Measurements from ENCODE around the gene TRMT61A. TPM values are rescaled to one million over a fixed set of nuclear protein-coding genes. Genes with fewer than 3 reads are reported as not detected.

Gene TRMT61A
- total and polyA plus RNA-seq, 9 of the 15 experiments (the other 6 are each of a cell fraction or from before 2014, with no cell fraction given): 0.10 to 24.8 (median 5.1) TPM

GRCh38 chr14:103519043-103519836 is 9.8 kb upstream of the TRMT61A start (continued):
- no peak for TF ChIP-seq FOXA1 (IDR thresholded peaks at IDR 0.05; ENCODE audit: borderline replicate concordance)
- TF ChIP-seq ZNF76 (CRISPR knock-in tag; IDR thresholded peaks at IDR 0.05; ENCODE audit: borderline replicate concordance): no peak
- TF ChIP-seq NR4A1 (CRISPR knock-in tag; IDR thresholded peaks at IDR 0.05): no peak
- no peak for TF ChIP-seq NR4A1 (tag; IDR thresholded peaks at IDR 0.05)
- TF ChIP-seq U2AF2 (optimal IDR thresholded peaks at IDR 0.05; ENCODE audit: low read depth, low read length): no peak
- TF ChIP-seq, protein P1, sequence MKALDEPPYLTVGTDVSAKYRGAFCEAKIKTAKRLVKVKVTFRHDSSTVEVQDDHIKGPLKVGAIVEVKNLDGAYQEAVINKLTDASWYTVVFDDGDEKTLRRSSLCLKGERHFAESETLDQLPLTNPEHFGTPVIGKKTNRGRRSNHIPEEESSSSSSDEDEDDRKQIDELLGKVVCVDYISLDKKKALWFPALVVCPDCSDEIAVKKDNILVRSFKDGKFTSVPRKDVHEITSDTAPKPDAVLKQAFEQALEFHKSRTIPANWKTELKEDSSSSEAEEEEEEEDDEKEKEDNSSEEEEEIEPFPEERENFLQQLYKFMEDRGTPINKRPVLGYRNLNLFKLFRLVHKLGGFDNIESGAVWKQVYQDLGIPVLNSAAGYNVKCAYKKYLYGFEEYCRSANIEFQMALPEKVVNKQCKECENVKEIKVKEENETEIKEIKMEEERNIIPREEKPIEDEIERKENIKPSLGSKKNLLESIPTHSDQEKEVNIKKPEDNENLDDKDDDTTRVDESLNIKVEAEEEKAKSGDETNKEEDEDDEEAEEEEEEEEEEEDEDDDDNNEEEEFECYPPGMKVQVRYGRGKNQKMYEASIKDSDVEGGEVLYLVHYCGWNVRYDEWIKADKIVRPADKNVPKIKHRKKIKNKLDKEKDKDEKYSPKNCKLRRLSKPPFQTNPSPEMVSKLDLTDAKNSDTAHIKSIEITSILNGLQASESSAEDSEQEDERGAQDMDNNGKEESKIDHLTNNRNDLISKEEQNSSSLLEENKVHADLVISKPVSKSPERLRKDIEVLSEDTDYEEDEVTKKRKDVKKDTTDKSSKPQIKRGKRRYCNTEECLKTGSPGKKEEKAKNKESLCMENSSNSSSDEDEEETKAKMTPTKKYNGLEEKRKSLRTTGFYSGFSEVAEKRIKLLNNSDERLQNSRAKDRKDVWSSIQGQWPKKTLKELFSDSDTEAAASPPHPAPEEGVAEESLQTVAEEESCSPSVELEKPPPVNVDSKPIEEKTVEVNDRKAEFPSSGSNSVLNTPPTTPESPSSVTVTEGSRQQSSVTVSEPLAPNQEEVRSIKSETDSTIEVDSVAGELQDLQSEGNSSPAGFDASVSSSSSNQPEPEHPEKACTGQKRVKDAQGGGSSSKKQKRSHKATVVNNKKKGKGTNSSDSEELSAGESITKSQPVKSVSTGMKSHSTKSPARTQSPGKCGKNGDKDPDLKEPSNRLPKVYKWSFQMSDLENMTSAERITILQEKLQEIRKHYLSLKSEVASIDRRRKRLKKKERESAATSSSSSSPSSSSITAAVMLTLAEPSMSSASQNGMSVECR (CRISPR knock-in tag; IDR thresholded peaks at IDR 0.05): no peak
- TF ChIP-seq L3MBTL2 (IDR thresholded peaks at IDR 0.05): peak; percentile 34; the same call in 1 of the 2 replicates
- no peak for TF ChIP-seq CHD1 (IDR thresholded peaks at IDR 0.05; ENCODE audit: low read length)
- no peak for TF ChIP-seq HINFP (tag; conservative IDR thresholded peaks at IDR 0.05; ENCODE audit: low read depth)
- TF ChIP-seq RBM39 (optimal IDR thresholded peaks at IDR 0.05; ENCODE audit: low read depth, low read length): no peak
- no peak for TF ChIP-seq BRD9 (IDR thresholded peaks at IDR 0.05; ENCODE audit: low read depth, partially characterized antibody)
- TF ChIP-seq, protein P2, sequence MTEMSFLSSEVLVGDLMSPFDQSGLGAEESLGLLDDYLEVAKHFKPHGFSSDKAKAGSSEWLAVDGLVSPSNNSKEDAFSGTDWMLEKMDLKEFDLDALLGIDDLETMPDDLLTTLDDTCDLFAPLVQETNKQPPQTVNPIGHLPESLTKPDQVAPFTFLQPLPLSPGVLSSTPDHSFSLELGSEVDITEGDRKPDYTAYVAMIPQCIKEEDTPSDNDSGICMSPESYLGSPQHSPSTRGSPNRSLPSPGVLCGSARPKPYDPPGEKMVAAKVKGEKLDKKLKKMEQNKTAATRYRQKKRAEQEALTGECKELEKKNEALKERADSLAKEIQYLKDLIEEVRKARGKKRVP (CRISPR knock-in tag; IDR thresholded peaks at IDR 0.05): no peak
- TF ChIP-seq ZNF583 (CRISPR knock-in tag; IDR thresholded peaks at IDR 0.05): no peak
- no peak for TF ChIP-seq MECOM (CRISPR knock-in tag; IDR thresholded peaks at IDR 0.05)
- TF ChIP-seq CBFA2T2 (conservative IDR thresholded peaks at IDR 0.05): 0 out of 2 replicates have a peak, but pooled peaks have one; percentile 11
- no peak for TF ChIP-seq KLF16 (IDR thresholded peaks at IDR 0.05)
- TF ChIP-seq EP300 (IDR thresholded peaks at IDR 0.05; ENCODE audit: low read length): peak; percentile 33; the same call in 1 of the 2 replicates
- no peak for TF ChIP-seq TAF15 (IDR thresholded peaks at IDR 0.05; ENCODE audit: low read depth, low read length)
- TF ChIP-seq ATF3 (IDR thresholded peaks at IDR 0.05): no peak
- no peak for TF ChIP-seq ATF3 (CRISPR knock-in tag; conservative IDR thresholded peaks at IDR 0.05)
- TF ChIP-seq ZNF699 (CRISPR knock-in tag; IDR thresholded peaks at IDR 0.05; ENCODE audit: insufficient replicate concordance): no peak

Measured in K562 (cell line).